Neural crest cell (in vitro differentiated cells): ENCODE data around the gene COIL. TPM values are rescaled to one million over a fixed set of nuclear protein-coding genes. Genes with fewer than 3 reads are reported as not detected.

Experiments
- DNase-seq: peaks from one replicate; pipeline ENCODE4 v3.0.0; 2021; ENCODE audit warnings: low read depth, mixed read lengths, low spot score
- H3K27ac Mint-ChIP-seq: one replicate; pipeline ENCODE4 v1.8.0; 2021; ENCODE audit warnings: mild to moderate bottlenecking, mixed read lengths; ENCODE audit not compliant: unreplicated experiment
- H3K27me3 Mint-ChIP-seq: 2 replicates; pipeline ENCODE4 v1.8.0; 2021; ENCODE audit warnings: low read depth, mild to moderate bottlenecking, mixed read lengths
- H3K36me3 Mint-ChIP-seq: 2 replicates; pipeline ENCODE4 v1.8.0; 2021; ENCODE audit warnings: low read depth, mild to moderate bottlenecking, mixed read lengths
- H3K4me1 Mint-ChIP-seq: 2 replicates; pipeline ENCODE4 v1.8.0; 2021; ENCODE audit warnings: mixed read lengths
- H3K4me3 Mint-ChIP-seq: one replicate; pipeline ENCODE4 v1.8.0; 2021; ENCODE audit warnings: mild to moderate bottlenecking, mixed read lengths
- H3K9me3 Mint-ChIP-seq: 2 replicates; pipeline ENCODE4 v1.8.0; 2021; ENCODE audit warnings: mixed read lengths
- CTCF ChIP-seq: fragments of 200-600 bp; sonication (generic); conservative IDR thresholded peaks from 2 replicates; pipeline ENCODE4 v1.5.0; 2021; ENCODE audit warnings: antibody characterized with exemption, mild to moderate bottlenecking
- total RNA-seq: library from RNA; stranded (reverse); gene quantifications from 2 replicates; pipeline ENCODE4 v1.2.1, GENCODE V29; 2021

COIL gene
- total RNA-seq, 1 donor from 2014 or later, result 24.1 TPM

GRCh38 chr17:56909742-56910508 is 50.9 kb downstream of the COIL start:
- Mint-ChIP-seq H3K4me3 (peak overlapping the region; percentile 14), H3K27ac (no peak overlapping the region), H3K27me3 (peaks cover 6% of the 10 kb centered on the region), H3K4me1 (peaks cover 13% of the 10 kb centered on the region), H3K9me3 (no peaks in the 10 kb centered on the region), H3K36me3 (peaks cover 19% of the 10 kb centered on the region)
- TF ChIP-seq CTCF, result no peak
- DNase-seq, result no peak

- no peak overlapping the region for H3K4me3 Mint-ChIP-seq
These were observed 52.8 kb downstream of the COIL start for GRCh38 chr17:56908001-56908542.

DNA sequence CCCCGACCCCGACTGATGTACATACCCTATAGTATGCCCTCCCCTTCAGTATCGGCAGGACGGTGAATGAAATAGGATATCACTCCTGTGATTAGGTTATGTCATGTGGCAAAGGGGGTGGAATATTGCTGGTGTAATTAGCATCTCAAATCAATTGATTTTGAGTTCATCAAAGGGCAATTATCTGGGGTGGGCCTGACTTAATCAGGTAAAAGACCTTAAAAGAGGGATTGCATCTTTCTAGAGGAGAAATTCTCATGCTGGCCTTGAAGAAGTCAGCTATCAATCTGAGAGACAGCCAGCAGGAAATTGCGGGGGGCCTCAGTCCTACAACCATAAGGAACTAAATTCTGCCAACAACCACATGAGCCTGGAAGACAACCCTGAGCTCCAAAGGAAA is 57.3 kb downstream of the COIL start:
- no peaks in the 10 kb centered on the region for H3K27me3 Mint-ChIP-seq
- peaks cover 7% of the 10 kb centered on the region for H3K4me1 Mint-ChIP-seq
- TF ChIP-seq CTCF, result no peak
- no peaks in the 10 kb centered on the region for H3K9me3 Mint-ChIP-seq
- no peak for DNase-seq
- H3K27ac Mint-ChIP-seq, result no peak overlapping the region
- H3K36me3 Mint-ChIP-seq, result peaks cover 42% of the 10 kb centered on the region
- H3K4me3 Mint-ChIP-seq, result no peak overlapping the region

More at GRCh38 chr17:56908001-56908542, 52.8 kb downstream of the COIL start:
- Mint-ChIP-seq H3K4me1 (peaks cover 7% of the 10 kb centered on the region), H3K9me3 (no peaks in the 10 kb centered on the region), H3K27me3 (no peaks in the 10 kb centered on the region), H3K36me3 (peaks cover 34% of the 10 kb centered on the region), H3K27ac (no peak overlapping the region)
- no peak for TF ChIP-seq CTCF
- DNase-seq, result no peak

DNA sequence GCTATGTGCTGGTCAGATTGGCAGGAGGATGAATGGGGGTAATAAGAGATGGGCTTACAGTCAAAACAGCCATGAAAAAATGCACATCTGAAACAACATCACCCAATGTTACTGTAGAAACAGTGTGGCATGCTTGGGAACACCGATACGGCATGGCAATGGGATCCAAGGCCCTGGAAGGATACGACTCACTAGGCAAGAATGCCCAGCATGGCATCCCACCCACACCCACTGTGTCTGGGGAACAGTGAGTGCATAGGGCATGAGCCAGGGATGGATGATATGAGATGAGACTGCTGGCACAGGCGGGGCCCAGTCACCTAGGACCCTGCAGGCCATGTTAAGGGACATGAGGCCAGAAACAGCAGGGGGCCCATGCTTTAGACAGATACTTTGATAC is 58.5 kb downstream of the COIL start:
- Mint-ChIP-seq H3K27ac (no peak overlapping the region), H3K36me3 (peaks cover 36% of the 10 kb centered on the region), H3K4me3 (no peak overlapping the region), H3K4me1 (peaks cover 7% of the 10 kb centered on the region), H3K27me3 (no peaks in the 10 kb centered on the region), H3K9me3 (no peaks in the 10 kb centered on the region)
- no peak for DNase-seq
- no peak for TF ChIP-seq CTCF

DNA sequence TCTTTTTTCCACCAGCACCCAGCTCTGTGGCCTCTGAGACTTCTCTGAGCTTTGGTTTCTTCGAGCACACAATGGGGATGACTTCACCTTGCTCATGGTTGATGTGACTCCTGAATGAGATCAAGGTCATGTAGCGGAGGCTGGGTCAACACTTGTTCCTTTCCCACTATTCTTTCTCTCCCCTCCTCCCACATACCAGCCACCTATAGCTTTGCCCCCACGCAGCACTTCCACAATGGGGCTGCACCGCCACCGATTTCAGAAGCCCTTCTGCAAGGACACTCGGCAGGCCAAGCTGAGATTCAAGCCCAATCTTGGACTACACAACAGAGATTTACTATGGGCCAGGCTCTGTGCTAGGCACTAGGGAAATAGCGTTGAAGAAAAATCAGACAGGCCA is 61.4 kb downstream of the COIL start:
- Mint-ChIP-seq H3K4me1 (peaks cover 7% of the 10 kb centered on the region), H3K9me3 (no peaks in the 10 kb centered on the region), H3K36me3 (peaks cover 22% of the 10 kb centered on the region), H3K27ac (peak overlapping the region; percentile 17), H3K27me3 (no peaks in the 10 kb centered on the region), H3K4me3 (no peak overlapping the region)
- no peak for DNase-seq
- no peak for TF ChIP-seq CTCF
